Stimulated activated CD4-positive, alpha-beta T cell treated with anti-CD3 and anti-CD28 coated beads, Interleukin-1b, Interleukin-23, amount 100 ng/mL, for 24 hours (primary cell): ENCODE measurements around the gene CFAP210.
"Not testable (repeated sequence)": the region's sequence is repeated elsewhere in the genome, so short reads cannot be mapped to it uniquely, and the experiment has no call there.

Experiments used
- DNase-seq, 4 experiments: peaks; one replicate each; pipeline ENCODE4 v3.0.0-alpha.2; 2020; ENCODE audit warnings: low read depth in 4 of 4, low spot score in 1 of 4

The CFAP210 gene

GRCh38 chr2:169623235-169623634 is 71.0 kb downstream of the CFAP210 start:
- DNase-seq: no peak

- no peak for DNase-seq
These were observed 73.7 kb downstream of the CFAP210 start for GRCh38 chr2:169620509-169620908.

GRCh38 chr2:169619946-169620345 is 74.3 kb downstream of the CFAP210 start:
- DNase-seq: no peak

GRCh38 chr2:169615982-169616381 is 78.2 kb downstream of the CFAP210 start:
- DNase-seq: not testable (repeated sequence)

GRCh38 chr2:169613876-169614275 is 80.3 kb downstream of the CFAP210 start:
- DNase-seq: no peak

GRCh38 chr2:169609264-169609663 is 84.9 kb downstream of the CFAP210 start:
- DNase-seq: no peak

- no peak for DNase-seq
These were observed 94.6 kb downstream of the CFAP210 start for GRCh38 chr2:169599568-169599967.

GRCh38 chr2:169598982-169599381 is 95.2 kb downstream of the CFAP210 start:
- DNase-seq: no peak

- not testable (repeated sequence) for DNase-seq
These were observed 97.7 kb downstream of the CFAP210 start for GRCh38 chr2:169596546-169596945.
